PC-3 (cell line): ENCODE measurements around the gene KRT80. TPM values are rescaled to one million over a fixed set of nuclear protein-coding genes. Genes with fewer than 3 reads are reported as not detected.

ENCODE experiments used
- ATAC-seq: fragments of 200-7000 bp; cut with Tn5 transposase; 2 replicates; pipeline ENCODE4 v1.9.1; 2020; ENCODE audit warnings: mild to moderate bottlenecking, moderate library complexity
- BruUV-seq: library from RNA; stranded (reverse); fragments of 400-500 nt; replicated peaks from 2 replicates; lab custom pipeline; 2021; lab: Mats Ljungman, UMichigan
- CTCF ChIA-PET: fragments of 300-600 bp; sonication (Branson Sonifier 250); formaldehyde crosslinking; loops from one replicate; lab custom pipeline; 2022; ENCODE audit warnings: antibody characterized with exemption; lab: Charles Lee
- POLR2A ChIA-PET: fragments of 300-600 bp; sonication (Branson Sonifier 250); formaldehyde crosslinking; loops from one replicate; lab custom pipeline; 2022; ENCODE audit warnings: antibody characterized with exemption; ENCODE audit not compliant: unreplicated experiment; lab: Charles Lee
- DNase-seq: peaks from one replicate; pipeline ENCODE4 v3.0.0-alpha.2; 2015
- H2AFZ ChIP-seq: fragments of 300-600 bp; sonication (generic); 2 replicates; pipeline ENCODE4 v1.6.0; 2016; ENCODE audit warnings: antibody characterized with exemption, low read length
- H3F3A ChIP-seq: fragments of 300-600 bp; sonication (generic); one replicate; pipeline ENCODE4 v1.6.0; 2017; ENCODE audit warnings: antibody characterized with exemption, low read length, control low read depth, mild to moderate bottlenecking; ENCODE audit not compliant: unreplicated experiment
- H3K27ac ChIP-seq: fragments of 300-600 bp; sonication (generic); 2 replicates; pipeline ENCODE4 v1.5.1; 2016; ENCODE audit warnings: mild to moderate bottlenecking, low read length
- H3K27me3 ChIP-seq: fragments of 300-600 bp; sonication (generic); 2 replicates; pipeline ENCODE4 v1.6.1; 2016; ENCODE audit warnings: low read length, mixed read lengths
- H3K36me3 ChIP-seq: fragments of 300-600 bp; sonication (generic); 2 replicates; pipeline ENCODE4 v1.6.1; 2016; ENCODE audit warnings: low read depth, mixed run types, low read length, mixed read lengths
- H3K4me1 ChIP-seq: fragments of 300-600 bp; sonication (generic); 2 replicates; pipeline ENCODE4 v1.5.1; 2016; ENCODE audit warnings: low read length; ENCODE audit not compliant: insufficient read depth
- H3K4me2 ChIP-seq: fragments of 300-600 bp; sonication (generic); 2 replicates; pipeline ENCODE4 v1.6.0; 2016; ENCODE audit warnings: low read length
- H3K4me3 ChIP-seq: fragments of 300-600 bp; sonication (generic); 2 replicates; pipeline ENCODE4 v1.5.1; 2016; ENCODE audit warnings: mild to moderate bottlenecking, low read length, mixed read lengths
- H3K79me2 ChIP-seq: fragments of 300-600 bp; sonication (generic); 2 replicates; pipeline ENCODE4 v1.6.1; 2017; ENCODE audit warnings: low read length, mixed read lengths
- H3K9ac ChIP-seq: fragments of 300-600 bp; sonication (generic); 2 replicates; pipeline ENCODE4 v1.6.0; 2016; ENCODE audit warnings: mild to moderate bottlenecking, low read length
- H3K9me2 ChIP-seq: fragments of 300-600 bp; sonication (generic); replicated peaks from 2 replicates; pipeline ENCODE4 v1.6.1; 2016; ENCODE audit warnings: mixed run types, low read length, mixed read lengths
- H3K9me3 ChIP-seq: fragments of 300-600 bp; sonication (generic); 2 replicates; pipeline ENCODE4 v1.6.1; 2016; ENCODE audit warnings: low read length, mixed read lengths
- H4K20me1 ChIP-seq: fragments of 300-600 bp; sonication (generic); 2 replicates; pipeline ENCODE4 v1.6.1; 2016; ENCODE audit warnings: low read length, mixed read lengths
- CTCF ChIP-seq: fragments of 300-600 bp; sonication (generic); conservative IDR thresholded peaks from 2 replicates; pipeline ENCODE4 v1.5.1; 2017; ENCODE audit warnings: antibody characterized with exemption, low read depth, mild to moderate bottlenecking, low read length
- EZH2 ChIP-seq: fragments of 300-600 bp; sonication (generic); IDR thresholded peaks from one replicate; pipeline ENCODE4 v1.6.1; 2017; ENCODE audit warnings: antibody characterized with exemption, mild to moderate bottlenecking, low read length; ENCODE audit not compliant: unreplicated experiment
- EZH2phosphoT487 ChIP-seq: fragments of 300-600 bp; sonication (generic); IDR thresholded peaks from 2 replicates; pipeline ENCODE4 v1.6.1; 2018; ENCODE audit warnings: mild to moderate bottlenecking, antibody characterized with exemption, low read length, borderline replicate concordance
- intact Hi-C: fragments of 100-400 bp; cut with micrococcal nuclease; formaldehyde crosslinking; loops from 2 replicates; pipeline ENCODE4 v1.9.0; 2023
- total RNA-seq: library from RNA; depleted of rRNA; stranded (reverse); fragments of >200 nt; gene quantifications from 2 replicates; pipeline ENCODE4 v1.2.3, GENCODE V29; 2014

KRT80 gene
- total RNA-seq, 1 experiment from 2014 or later: 19.8 TPM

GRCh38 chr12:52183971-52184370, 7.8 kb downstream of the KRT80 start:
- H3K27ac ChIP-seq: peak overlapping the region; percentile 54; the same call in 1 of the 2 replicates
- H3K9me2 ChIP-seq: no peaks in the 10 kb centered on the region
- no peaks in the 10 kb centered on the region for H3K27me3 ChIP-seq
- H3K9me3 ChIP-seq: no peaks in the 10 kb centered on the region
- DNase-seq: no peak
- no peak overlapping the region for H2AFZ ChIP-seq
- H3F3A ChIP-seq: no peaks in the 10 kb centered on the region
- no peaks in the 10 kb centered on the region for H4K20me1 ChIP-seq
- ChIA-PET POLR2A (no interaction called here), CTCF (no interaction called here)
- peaks cover 54% of the 10 kb centered on the region for H3K79me2 ChIP-seq
- BruUV-seq: no TSS peak
- H3K4me3 ChIP-seq: no peak overlapping the region
- no peak for ATAC-seq
- intact Hi-C loops: no loop called here
- H3K4me1 ChIP-seq: peaks cover 66% of the 10 kb centered on the region
- TF ChIP-seq CTCF (no peak), EZH2phosphoT487 (no peak), EZH2 (no peak)
- H3K4me2 ChIP-seq: peak overlapping the region; percentile 57; the same call in 1 of the 2 replicates
- peaks cover 48% of the 10 kb centered on the region; the same call in 1 of the 2 replicates for H3K36me3 ChIP-seq
- no peak overlapping the region for H3K9ac ChIP-seq

- no peak overlapping the region for H3K9ac ChIP-seq
- CTCF ChIA-PET: no interaction called here
- peaks cover 62% of the 10 kb centered on the region for H3K4me1 ChIP-seq
- H3K4me2 ChIP-seq: peak overlapping the region; percentile 57
- no peaks in the 10 kb centered on the region for H3K9me3 ChIP-seq
- no peaks in the 10 kb centered on the region for H3F3A ChIP-seq
- ATAC-seq (no peak), DNase-seq (no peak)
- no TSS peak for BruUV-seq
- intact Hi-C loops: no loop called here
- H3K4me3 ChIP-seq: no peak overlapping the region; the same call in 1 of the 2 replicates
- H3K36me3 ChIP-seq: peaks cover 52% of the 10 kb centered on the region
- TF ChIP-seq CTCF (no peak), EZH2phosphoT487 (no peak), EZH2 (no peak)
- no peaks in the 10 kb centered on the region for H3K9me2 ChIP-seq
- no peak overlapping the region for H2AFZ ChIP-seq
- H3K27ac ChIP-seq: peak overlapping the region; percentile 54
- H3K27me3 ChIP-seq: no peaks in the 10 kb centered on the region
- peaks cover 50% of the 10 kb centered on the region for H3K79me2 ChIP-seq
- H4K20me1 ChIP-seq: no peaks in the 10 kb centered on the region
- POLR2A ChIA-PET: no interaction called here
These were observed 8.3 kb downstream of the KRT80 start for GRCh38 chr12:52183544-52183910.

- Histone ChIP-seq H3K27ac (peak overlapping the region; percentile 54), H3K9me2 (no peaks in the 10 kb centered on the region), H3K4me1 (peaks cover 57% of the 10 kb centered on the region), H3K36me3 (peaks cover 58% of the 10 kb centered on the region), H3K4me2 (peak overlapping the region; percentile 57), H2AFZ (no peak overlapping the region), H3K4me3 (peak overlapping the region; percentile 4; the same call in 1 of the 2 replicates), H3F3A (no peaks in the 10 kb centered on the region), H4K20me1 (no peaks in the 10 kb centered on the region), H3K27me3 (no peaks in the 10 kb centered on the region), H3K9me3 (no peaks in the 10 kb centered on the region), H3K9ac (no peak overlapping the region), H3K79me2 (peaks cover 45% of the 10 kb centered on the region)
- DNase-seq (peak; percentile 61), ATAC-seq (0 out of 2 replicates have a peak, but pooled peaks have one; percentile 10)
- TF ChIP-seq CTCF (no peak), EZH2phosphoT487 (no peak), EZH2 (no peak)
- CTCF ChIA-PET: no interaction called here
- intact Hi-C loops: no loop called here
- no TSS peak for BruUV-seq
- POLR2A ChIA-PET: no interaction called here
These were observed 8.8 kb downstream of the KRT80 start for GRCh38 chr12:52182898-52183543.
